GM18909 (cell line): Measurements from ENCODE around the gene RDH5.
A peak's percentile ranks its signal among the peaks of the same experiment; 100 is the strongest.
"Not testable (repeated sequence)": the region's sequence is repeated elsewhere in the genome, so short reads cannot be mapped to it uniquely, and the experiment has no call there.

ENCODE experiments used
- ATAC-seq: cut with Tn5 transposase; IDR thresholded peaks from one replicate; pipeline ENCODE4 v1.9.1; 2021; ENCODE audit warnings: mild to moderate bottlenecking; ENCODE audit not compliant: unreplicated experiment, poor library complexity

RDH5 gene

GRCh38 chr12:55743406-55744339, 23.5 kb downstream of the RDH5 start:
- peak; percentile 49 for ATAC-seq

GRCh38 chr12:55744340-55745030, 24.3 kb downstream of the RDH5 start:
- ATAC-seq = no peak

GRCh38 chr12:55745361-55746173, 25.4 kb downstream of the RDH5 start:
- no peak for ATAC-seq

GRCh38 chr12:55746174-55746912, 26.1 kb downstream of the RDH5 start:
- no peak for ATAC-seq

GRCh38 chr12:55746913-55747231, 26.7 kb downstream of the RDH5 start:
- no peak for ATAC-seq

- no peak for ATAC-seq
Measured at GRCh38 chr12:55748230-55748993, 28.2 kb downstream of the RDH5 start.

- ATAC-seq = no peak
Measured at GRCh38 chr12:55755246-55755645, 35.1 kb downstream of the RDH5 start.

- ATAC-seq = no peak
Measured at GRCh38 chr12:55757701-55758100, 37.5 kb downstream of the RDH5 start.

- ATAC-seq = not testable (repeated sequence)
Measured at GRCh38 chr12:55758575-55758974, 38.4 kb downstream of the RDH5 start.

- no peak for ATAC-seq
Measured at GRCh38 chr12:55760663-55761062, 40.5 kb downstream of the RDH5 start.

- no peak for ATAC-seq
Measured at GRCh38 chr12:55762646-55763045, 42.5 kb downstream of the RDH5 start.

GRCh38 chr12:55765736-55766290, 45.6 kb downstream of the RDH5 start:
- ATAC-seq = no peak

- ATAC-seq = no peak
Measured at GRCh38 chr12:55767156-55767555, 47.0 kb downstream of the RDH5 start.

GRCh38 chr12:55771736-55772135, 51.5 kb downstream of the RDH5 start:
- ATAC-seq = no peak
